Esophagus squamous epithelium (tissue), 5 donors: ENCODE data around the gene STING1. TPM values are rescaled to one million over a fixed set of nuclear protein-coding genes. Genes with fewer than 3 reads are reported as not detected.

Experiments used
- DNase-seq: peaks from one replicate; lab custom pipeline; 2025; lab: John Stamatoyannopoulos, UW
- H3K27ac ChIP-seq, 4 donors: fragments of 200-600 bp; sonication (generic); one replicate each; pipeline ENCODE4 v1.5.1; 2016 to 2019; ENCODE audit warnings: mild to moderate bottlenecking in 1 of 4
- H3K27me3 ChIP-seq, 4 donors: fragments of 200-600 bp; sonication (generic); 1 replicate in 3 of 4; 2 replicates in 1 of 4; pipeline versions ENCODE4 v1.5.1 to v1.6.0; 2017 to 2021; ENCODE audit warnings: antibody characterized with exemption in 1 of 4
- H3K36me3 ChIP-seq, 3 donors: fragments of 200-600 bp; sonication (generic); one replicate each; pipeline ENCODE4 v1.5.1; 2016 to 2019
- H3K4me1 ChIP-seq, 3 donors: fragments of 200-600 bp; sonication (generic); one replicate each; pipeline ENCODE4 v1.5.1; 2017 to 2019
- H3K4me3 ChIP-seq, 4 donors: fragments of 200-600 bp; sonication (generic); 1 replicate in 3 of 4; 2 replicates in 1 of 4; pipeline ENCODE4 v1.5.1; 2016 to 2019; ENCODE audit warnings: mild to moderate bottlenecking in 2 of 4, moderate library complexity in 1 of 4
- H3K9me3 ChIP-seq, 3 donors: fragments of 200-600 bp; sonication (generic); one replicate each; pipeline ENCODE4 v1.5.1; 2016 to 2019
- CTCF ChIP-seq, 6 experiments: fragments of 450-650 bp in 4 of 6; fragments of 200-600 bp in 2 of 6; sonication (generic) in 2 of 6; IDR thresholded peaks; one replicate each; pipeline ENCODE4 v1.5.1; 2016 to 2019; ENCODE audit warnings: antibody characterized with exemption in 6 of 6, mild to moderate bottlenecking in 4 of 6, moderate library complexity in 4 of 6
- POLR2A ChIP-seq, 4 donors: fragments of 450-650 bp; IDR thresholded peaks; one replicate each; pipeline ENCODE4 v1.6.1; 2017; ENCODE audit warnings: antibody characterized with exemption in 4 of 4, mild to moderate bottlenecking in 4 of 4, moderate library complexity in 3 of 4
- WGBS, 2 donors: methylation state at CpG; one replicate each; pipeline ENCODE4 v1.1.5; 2018; 5-methylcytosine and 5-hydroxymethylcytosine counted together
- intact Hi-C: fragments of 100-400 bp; cut with DNase I; formaldehyde crosslinking; loops from one replicate; pipeline ENCODE4 v1.15.0; 2022
- total RNA-seq, 4 donors: library from RNA; depleted of rRNA; stranded (reverse); fragments of >200 nt; gene quantifications; one replicate each; pipeline ENCODE4 v1.1.0, GENCODE V29; 2016
- donor health status: DM: yes; HTN: yes; CAD: no.

Gene STING1
- total RNA-seq, 4 donors from 2014 or later = 33.0 to 49.6 (median 38.6) TPM

DNA sequence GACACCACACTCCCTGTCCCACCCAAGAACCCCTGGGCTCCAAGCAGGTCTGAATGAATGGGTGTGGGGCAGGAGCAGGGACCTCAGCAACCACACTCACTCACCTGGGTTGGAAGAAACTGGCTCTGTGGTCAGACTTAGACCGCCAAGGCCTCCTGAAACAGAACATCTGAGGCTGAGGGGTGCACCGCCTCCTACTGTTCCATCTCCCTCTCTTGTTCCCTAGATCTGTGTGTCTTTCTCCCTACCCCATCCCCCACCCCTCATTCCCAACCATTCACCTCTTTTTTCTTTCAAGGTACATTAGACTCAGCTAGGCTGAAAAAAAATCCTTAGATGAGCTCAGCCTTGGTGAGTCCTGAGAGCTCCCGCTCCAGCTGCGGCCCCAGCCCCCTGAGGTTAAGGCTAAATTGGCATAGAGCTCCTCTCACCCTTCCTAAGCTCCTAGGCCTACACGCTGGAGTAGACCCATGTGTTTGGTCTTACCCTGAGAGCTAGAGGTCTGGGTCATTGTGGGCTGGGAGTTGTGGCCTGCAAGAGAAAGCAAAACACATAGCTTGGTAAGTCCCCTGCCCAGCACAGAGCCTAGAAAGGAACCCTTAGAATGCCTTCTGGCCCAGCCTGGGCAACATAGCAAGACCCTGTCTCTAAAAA lies 24.8 kb downstream of the STING1 start:
- peak overlapping the region in 1 of 4 donors; percentile 80 for H3K27ac ChIP-seq
- H3K4me1 ChIP-seq = peaks cover 0 to 28% (median 4%) of the 10 kb centered on the region in 3 donors
- TF ChIP-seq POLR2A (IDR thresholded peaks at IDR 0.05) (no peak), CTCF (IDR thresholded peaks at IDR 0.05) (no peak)
- no peaks in the 10 kb centered on the region for H3K36me3 ChIP-seq
- H3K4me3 ChIP-seq = no peak overlapping the region
- WGBS, 2 donors = 80 to 92% methylated on average over 4 to 5 of the region's 5 CpGs
- intact Hi-C loops = no loop called here
- DNase-seq = no peak
- H3K27me3 ChIP-seq = no peaks in the 10 kb centered on the region
- no peaks in the 10 kb centered on the region for H3K9me3 ChIP-seq

DNA sequence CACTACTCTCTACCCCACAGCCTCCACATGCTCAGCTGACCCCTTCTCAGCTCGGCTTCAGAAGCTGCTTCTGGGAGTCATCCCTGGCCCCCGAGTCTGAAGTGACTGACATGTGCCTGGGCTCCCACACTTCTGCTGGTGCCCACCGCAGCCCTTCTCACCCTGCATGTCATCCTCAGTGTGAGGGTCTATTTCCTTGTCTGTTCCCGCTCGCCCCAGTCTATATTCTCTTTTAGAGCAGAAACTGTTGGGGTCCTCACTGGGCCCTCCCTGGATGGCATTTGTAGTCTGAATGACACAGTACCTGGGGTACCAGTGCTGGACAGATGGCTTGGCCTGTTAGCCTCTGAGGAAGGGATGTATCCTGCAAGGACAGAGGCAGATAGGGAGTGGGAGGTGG lies 25.3 kb downstream of the STING1 start:
- 92 to 95% methylated on average over 5 of the region's 5 CpGs for WGBS, 2 donors
- H3K4me3 ChIP-seq = no peak overlapping the region
- H3K27ac ChIP-seq = no peak overlapping the region
- H3K9me3 ChIP-seq = no peaks in the 10 kb centered on the region
- peaks cover 0 to 28% (median 4%) of the 10 kb centered on the region in 3 donors for H3K4me1 ChIP-seq
- no peaks in the 10 kb centered on the region for H3K36me3 ChIP-seq
- H3K27me3 ChIP-seq = no peaks in the 10 kb centered on the region
- intact Hi-C loops = no loop called here
- no peak for TF ChIP-seq CTCF (IDR thresholded peaks at IDR 0.05)
- no peak for TF ChIP-seq POLR2A (IDR thresholded peaks at IDR 0.05)
- DNase-seq = no peak

DNA sequence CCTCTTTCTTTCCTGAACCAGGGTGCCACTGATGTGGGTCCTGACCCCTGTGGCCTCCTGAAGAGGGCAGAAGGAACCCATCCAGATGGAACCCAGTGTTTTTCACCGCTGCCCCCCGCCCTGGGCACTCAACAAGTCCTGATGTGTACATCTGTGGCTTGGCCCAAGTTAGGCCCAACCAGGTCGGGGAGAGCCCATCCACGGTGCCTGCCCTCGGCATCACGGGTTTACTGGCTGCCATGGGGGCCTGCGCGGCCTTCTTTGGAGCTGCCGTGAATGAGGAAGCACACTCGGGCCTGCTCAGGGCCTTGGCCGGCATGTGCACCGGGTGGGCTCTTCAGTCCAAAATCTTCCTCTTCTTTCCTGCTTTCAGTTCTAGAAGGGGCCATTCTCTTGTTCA lies 25.8 kb downstream of the STING1 start:
- no peak for DNase-seq
- intact Hi-C loops = no loop called here
- Histone ChIP-seq H3K4me1 (peaks cover 0 to 28% (median 4%) of the 10 kb centered on the region in 3 donors), H3K4me3 (no peak overlapping the region), H3K27ac (no peak overlapping the region), H3K9me3 (no peaks in the 10 kb centered on the region), H3K27me3 (no peaks in the 10 kb centered on the region), H3K36me3 (no peaks in the 10 kb centered on the region)
- no peak for TF ChIP-seq CTCF (IDR thresholded peaks at IDR 0.05)
- no peak for TF ChIP-seq POLR2A (IDR thresholded peaks at IDR 0.05)
- 92 to 93% methylated on average over 8 to 12 of the region's 12 CpGs for WGBS, 2 donors

DNA sequence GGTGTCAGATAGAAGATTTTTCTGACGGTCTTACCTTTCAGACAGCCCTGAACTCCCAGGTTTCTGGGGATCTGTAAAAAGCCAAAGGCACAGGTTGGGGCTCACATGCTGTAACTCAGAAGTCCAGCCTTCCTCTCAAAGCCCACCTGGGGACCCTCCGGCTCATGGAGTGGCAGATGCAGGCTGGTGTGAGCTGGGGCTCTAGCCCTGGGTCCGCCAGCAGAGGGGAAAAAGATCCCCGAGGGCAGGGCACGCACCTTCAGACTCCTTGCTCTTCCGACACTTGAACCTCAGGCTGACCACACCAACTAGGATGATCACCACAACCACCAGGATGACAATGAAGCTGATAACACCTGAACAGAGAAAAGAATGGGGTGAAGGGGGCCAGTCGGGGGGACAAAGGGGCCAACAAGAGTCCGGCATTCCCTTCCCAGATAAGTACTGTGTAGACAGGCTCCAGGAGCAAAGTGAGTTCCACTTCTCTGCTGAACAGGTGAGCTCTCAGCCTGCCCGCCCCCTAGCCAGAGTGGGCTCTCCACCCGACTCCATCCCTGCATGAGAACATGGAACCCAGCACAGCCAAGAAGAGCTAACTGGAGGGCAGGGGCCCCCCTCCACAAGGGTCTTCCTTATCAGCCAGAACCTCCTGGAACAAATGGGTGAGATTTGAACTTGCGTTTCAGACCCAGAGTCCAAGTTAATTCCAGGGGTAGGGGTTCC lies 27.8 kb downstream of the STING1 start:
- TF ChIP-seq CTCF (IDR thresholded peaks at IDR 0.05) = no peak
- no peak for TF ChIP-seq POLR2A (IDR thresholded peaks at IDR 0.05)
- Histone ChIP-seq H3K36me3 (no peaks in the 10 kb centered on the region), H3K4me3 (no peak overlapping the region), H3K9me3 (no peaks in the 10 kb centered on the region), H3K4me1 (peaks cover 0 to 21% (median 4%) of the 10 kb centered on the region in 3 donors), H3K27ac (no peak overlapping the region), H3K27me3 (no peaks in the 10 kb centered on the region)
- intact Hi-C loops = no loop called here
- 86 to 91% methylated on average over 4 to 6 of the region's 11 CpGs for WGBS, 2 donors
- no peak for DNase-seq
